HG02588 (cell line): Measurements from ENCODE around the gene REEP2.
A peak's percentile ranks its signal among the peaks of the same experiment; 100 is the strongest.

Source experiments
- ATAC-seq: cut with Tn5 transposase; IDR thresholded peaks from one replicate; pipeline ENCODE4 v1.9.1; 2021; ENCODE audit warnings: mild to moderate bottlenecking, moderate library complexity; ENCODE audit not compliant: unreplicated experiment

Gene REEP2

DNA sequence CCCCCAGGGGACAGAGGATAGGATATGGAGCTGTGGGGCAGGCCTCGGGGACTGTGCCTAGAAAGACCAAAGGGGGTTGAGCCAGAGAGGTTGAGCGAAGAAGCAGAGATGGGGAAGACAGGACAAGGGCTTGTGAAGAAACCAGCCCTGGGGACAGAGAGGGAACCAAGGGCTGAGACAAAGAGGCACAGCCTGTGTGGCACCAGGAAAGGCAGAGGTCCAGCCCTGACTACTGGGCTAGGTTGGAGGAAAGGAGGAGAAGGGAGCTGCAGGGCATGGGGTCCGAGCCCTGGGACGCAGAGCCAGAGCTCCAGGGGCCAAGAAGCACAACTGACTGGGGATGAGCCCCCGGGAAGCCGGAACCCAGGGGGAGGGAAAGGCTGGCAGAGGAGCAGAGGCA, 9.2 kb downstream of the REEP2 start:
- no peak for ATAC-seq

- no peak for ATAC-seq
Measured at GRCh38 chr5:138448481-138449398, 9.9 kb downstream of the REEP2 start.

DNA sequence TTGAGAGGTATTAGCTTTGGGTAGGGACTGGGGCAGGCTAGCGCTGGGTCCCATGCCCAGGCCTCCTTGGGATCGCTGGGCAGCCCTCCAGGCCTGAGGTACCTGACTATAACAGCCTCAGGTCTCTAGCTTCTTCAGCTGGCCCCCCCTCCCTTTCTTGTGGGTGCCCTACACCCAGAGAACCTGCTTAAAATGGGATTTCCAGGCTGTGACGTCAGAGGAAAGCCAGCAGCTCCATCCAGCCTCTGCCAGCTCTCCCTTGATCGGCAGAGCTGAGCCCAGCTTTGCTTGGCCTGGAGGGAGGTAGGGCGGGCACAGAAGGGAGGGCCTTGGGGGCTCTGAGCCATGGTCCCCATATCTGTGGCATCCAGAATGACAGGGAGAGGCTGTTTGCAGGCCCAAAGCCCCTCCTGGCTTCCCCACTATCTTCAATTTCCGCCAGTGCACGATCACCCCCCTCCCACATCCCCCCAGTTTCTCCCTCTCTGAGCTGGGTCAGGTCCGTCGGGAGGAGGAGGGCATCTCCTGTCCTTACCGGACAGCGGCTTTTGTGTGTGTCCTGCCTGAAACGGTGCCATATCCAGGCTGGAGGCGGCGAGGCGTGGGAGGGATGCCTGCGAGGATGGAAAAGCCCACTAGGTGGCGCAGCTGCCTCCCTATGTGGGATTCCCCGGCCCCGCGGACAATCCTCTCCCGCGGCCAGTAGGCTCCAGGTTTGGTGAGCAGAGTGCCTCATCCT, 10.8 kb downstream of the REEP2 start:
- ATAC-seq: peak; percentile 72

DNA sequence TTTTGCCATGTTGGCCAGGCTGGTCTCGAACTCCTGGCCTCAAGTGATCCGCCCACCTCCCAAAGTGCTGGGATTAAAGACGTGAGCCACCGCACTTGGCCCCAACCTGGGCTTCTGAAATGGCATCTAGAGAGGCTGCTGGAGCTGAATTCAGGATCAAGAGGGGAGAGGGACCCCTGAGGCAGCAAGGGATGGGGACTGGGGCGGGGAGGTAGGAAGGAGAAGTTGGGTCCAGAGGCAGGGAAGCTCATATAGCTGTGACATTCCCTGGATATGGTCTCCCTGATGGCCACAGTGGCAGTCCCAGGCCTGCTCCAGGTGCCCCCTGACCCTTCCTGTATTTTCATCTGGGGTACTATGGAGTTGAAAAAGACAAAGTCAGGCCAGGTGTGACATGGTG, 12.1 kb downstream of the REEP2 start:
- no peak for ATAC-seq

GRCh38 chr5:138452720-138453119, 13.9 kb downstream of the REEP2 start:
- ATAC-seq: no peak

DNA sequence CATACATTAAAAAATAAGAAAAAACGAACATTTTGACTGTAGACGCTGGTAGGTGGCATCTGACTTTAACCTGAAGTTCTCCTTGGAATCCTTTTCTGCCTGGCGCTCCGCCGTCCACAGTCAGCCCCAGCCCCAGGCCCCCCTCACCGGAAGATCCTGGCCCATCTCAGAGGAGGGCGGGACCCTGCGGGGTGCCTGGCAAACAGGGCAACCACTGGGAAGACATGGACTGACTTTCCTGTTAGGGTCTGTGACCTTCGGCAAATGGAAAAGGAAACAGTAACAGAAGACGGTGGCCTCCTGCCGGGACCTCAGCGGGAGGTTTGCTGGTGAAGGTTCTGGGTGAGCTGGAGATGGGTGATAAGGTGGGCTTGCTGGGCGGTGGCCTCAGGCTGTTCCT, 14.7 kb downstream of the REEP2 start:
- ATAC-seq: no peak

- ATAC-seq: no peak
Measured at GRCh38 chr5:138454121-138454520, 15.3 kb downstream of the REEP2 start.

GRCh38 chr5:138455232-138455930, 16.5 kb downstream of the REEP2 start:
- ATAC-seq: no peak

GRCh38 chr5:138457531-138458275, 18.8 kb downstream of the REEP2 start:
- no peak for ATAC-seq

DNA sequence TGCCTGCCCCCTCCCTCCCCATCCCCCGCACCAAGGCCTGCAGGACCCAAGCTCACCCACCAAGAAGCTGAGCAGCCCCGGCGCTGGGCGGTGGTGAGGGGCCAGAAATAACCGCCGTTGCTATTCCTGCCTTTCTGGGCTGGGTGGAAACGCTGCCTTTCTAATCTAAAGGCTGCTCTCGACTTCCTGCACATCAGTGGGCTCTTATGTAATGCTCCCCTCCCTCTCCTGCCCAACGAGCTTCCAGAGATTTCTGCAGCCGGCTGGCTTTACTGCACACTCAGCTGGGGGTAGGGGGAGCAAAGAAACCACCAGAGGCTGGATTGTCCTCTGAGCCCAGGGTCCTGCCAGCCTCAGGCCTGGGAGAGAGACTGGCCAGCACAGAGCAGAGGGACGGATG, 19.5 kb downstream of the REEP2 start:
- no peak for ATAC-seq

- no peak for ATAC-seq
Measured at GRCh38 chr5:138458856-138459255, 20.0 kb downstream of the REEP2 start.

GRCh38 chr5:138459311-138459933, 20.6 kb downstream of the REEP2 start:
- no peak for ATAC-seq

DNA sequence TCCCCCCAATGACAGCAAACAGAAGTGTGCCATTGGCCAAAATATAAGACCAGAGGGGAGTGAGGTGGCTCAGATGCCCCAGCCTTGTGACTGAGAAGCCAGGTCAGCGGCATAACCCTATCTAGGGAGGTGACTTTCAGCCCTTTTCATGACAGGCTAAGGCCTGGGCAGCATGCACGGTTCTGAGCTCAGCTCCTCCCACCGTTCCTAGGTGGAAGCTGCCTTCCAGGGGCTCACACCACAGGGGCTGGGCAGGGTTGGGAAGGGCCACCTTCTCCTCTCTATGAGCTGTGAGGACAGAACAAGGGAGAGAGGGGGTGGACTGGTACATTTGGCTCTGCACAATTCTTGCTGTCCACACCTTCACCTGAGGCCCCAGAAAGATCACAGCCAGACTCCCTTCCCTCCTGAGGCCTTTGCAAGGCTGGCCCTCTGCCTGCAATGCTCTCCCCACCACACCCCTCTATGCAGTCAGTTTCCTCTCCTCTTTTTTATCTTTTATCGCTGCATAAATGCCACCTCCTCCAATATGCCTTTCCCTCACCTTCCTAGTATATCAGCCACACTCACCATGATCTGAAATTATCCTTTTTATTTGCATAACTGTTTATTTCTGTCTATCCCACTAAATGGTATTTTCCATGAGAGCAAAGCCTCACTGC, 21.3 kb downstream of the REEP2 start:
- ATAC-seq: no peak

- no peak for ATAC-seq
Measured at GRCh38 chr5:138461343-138462125, 22.7 kb downstream of the REEP2 start.

DNA sequence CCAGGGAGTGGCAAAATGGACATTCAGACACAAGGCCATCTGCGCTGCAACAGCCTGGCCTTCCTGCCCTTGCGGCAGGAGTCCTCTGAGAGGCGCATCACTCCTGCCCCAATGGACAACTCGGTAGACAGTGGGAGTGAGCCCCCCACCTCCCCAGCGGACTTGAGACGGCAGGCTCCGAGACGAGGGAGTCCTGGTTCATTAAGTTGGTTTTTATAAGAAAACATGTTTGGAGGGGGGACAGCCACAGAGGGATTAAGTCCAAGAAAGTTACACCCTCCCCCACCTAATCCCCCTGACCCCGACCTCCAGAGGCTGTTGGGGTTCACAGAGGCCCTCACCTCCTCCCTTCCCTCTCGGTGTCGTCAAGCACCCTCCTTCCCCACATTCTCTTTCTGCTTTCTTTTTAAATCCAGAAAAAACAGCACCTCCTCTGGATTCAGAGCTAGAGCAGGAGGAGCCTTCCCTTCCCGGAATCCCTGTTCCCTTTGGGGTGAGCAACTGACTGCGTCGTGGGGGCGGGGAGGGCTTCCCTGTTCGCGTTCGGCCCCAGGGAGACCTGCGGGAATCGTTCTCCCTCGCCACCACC, 24.7 kb downstream of the REEP2 start:
- no peak for ATAC-seq

- ATAC-seq: peak; percentile 46
Measured at GRCh38 chr5:138464008-138464387, 25.1 kb downstream of the REEP2 start.

- ATAC-seq: peak; percentile 75
Measured at GRCh38 chr5:138464388-138465260, 25.8 kb downstream of the REEP2 start.
